ENCODE results near the gene MAD1L1.
"Not testable (repeated sequence)": the region's sequence is repeated elsewhere in the genome, so short reads cannot be mapped to it uniquely, and the experiment has no call there.

Gene MAD1L1

GRCh38 chr7:1977059-1977875 is 255.5 kb downstream of the MAD1L1 start:
- no peak for DNase-seq

- DNase-seq, result not testable (repeated sequence)
These were observed 256.2 kb downstream of the MAD1L1 start for GRCh38 chr7:1976521-1976920.

DNA sequence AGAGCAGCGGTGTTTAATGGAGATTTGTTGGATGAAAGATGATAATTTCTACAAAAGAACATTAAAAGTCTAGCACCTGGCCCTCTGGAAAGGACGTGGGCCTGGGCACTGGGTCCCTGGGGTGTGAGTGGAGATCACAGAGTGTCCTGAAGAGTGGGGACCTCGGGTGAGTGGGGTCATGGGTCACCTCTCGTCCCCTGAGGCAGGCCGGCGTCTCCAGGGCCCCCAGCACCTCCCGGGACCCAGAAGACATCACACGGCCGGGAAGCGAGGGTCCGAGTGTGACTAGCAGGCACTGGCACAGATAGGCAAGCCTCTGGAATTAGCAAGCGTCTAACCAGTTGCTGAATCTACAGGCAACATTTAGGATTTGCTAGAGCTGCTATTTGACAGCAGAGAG is 257.2 kb downstream of the MAD1L1 start:
- no peak for DNase-seq

- no peak for DNase-seq
These were observed 257.6 kb downstream of the MAD1L1 start for GRCh38 chr7:1975179-1975578.

DNA sequence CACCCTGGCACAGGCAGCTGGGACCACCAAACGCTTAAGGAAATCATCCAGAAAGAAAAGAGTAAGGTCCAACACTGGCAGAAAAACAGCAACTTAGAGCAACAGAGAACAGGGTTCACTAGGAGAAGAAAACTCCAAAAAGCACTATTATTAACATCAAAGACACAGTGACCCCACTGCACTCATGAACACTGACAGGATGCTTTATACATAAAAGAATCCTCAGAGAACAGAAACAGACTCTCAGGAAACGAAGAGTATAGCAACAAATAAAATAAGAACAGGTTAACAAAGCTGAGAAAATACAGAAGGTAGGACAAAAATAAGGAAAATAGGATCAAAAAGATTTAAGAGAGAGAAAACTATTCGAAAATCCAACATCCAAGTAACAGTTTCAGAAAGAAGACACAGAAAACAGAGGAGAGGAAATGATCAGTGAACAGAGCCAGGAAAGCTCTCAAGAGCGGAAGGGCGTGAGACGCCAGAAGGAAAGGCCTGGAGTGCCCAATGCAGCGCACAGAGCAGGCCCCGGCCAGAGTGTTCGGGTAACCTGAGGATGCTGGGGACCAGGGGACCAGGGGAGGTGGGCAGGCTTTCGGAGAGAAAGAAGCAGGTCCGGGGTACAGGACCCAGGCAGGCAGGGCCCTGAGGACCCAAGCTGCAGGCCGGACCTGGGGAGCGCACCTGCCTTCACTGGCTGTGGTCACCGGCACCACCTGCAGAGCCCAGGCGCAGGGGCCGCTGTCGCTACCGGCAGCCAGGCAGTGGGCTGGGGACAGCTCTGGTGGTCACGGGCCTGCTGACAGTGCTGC is 258.2 kb downstream of the MAD1L1 start:
- no peak for DNase-seq

DNA sequence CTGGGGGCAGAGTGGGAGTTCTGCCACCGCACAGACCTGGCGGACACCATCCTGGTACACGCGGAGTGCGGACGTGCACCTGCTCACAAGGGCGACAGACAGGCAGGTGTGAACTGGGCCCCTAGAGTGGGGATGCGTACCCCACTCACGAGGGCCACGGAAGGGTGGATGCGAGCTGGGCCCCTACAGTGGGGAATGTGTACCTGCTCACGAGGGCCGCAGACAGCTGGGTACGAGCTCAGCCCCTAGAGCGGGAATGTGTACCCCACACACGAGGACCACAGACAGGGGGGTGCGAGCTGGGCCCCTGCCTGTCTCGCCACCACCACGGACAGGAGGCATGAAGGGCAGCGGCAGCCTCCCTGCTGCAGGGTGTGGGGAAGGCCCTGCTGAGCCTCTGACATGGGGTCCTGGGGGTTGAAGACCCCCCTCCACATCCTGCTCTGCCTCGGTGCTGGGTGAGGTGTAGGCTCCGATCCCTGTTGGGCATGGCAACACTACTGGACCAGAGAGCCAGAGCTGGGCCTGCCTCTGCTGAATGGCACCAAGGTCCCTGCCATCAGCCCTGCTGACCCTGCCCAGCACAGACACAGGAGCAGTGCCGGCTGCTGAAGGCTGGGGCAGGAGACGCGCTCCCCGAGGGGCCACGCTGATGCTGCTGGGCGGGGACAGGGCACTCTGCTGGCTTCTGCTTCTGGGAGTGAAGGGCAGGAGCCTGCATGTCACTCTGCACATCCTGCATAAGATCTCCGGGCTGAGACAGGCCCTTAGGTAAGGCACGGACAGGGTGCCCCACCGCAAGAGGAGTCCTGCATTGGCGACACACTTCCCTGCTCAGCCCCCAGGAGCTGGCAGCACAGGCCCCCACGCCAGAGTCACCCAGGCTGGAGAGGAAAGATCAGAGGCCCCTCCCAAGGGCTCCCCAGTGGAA is 259.2 kb downstream of the MAD1L1 start:
- no peak for DNase-seq

DNA sequence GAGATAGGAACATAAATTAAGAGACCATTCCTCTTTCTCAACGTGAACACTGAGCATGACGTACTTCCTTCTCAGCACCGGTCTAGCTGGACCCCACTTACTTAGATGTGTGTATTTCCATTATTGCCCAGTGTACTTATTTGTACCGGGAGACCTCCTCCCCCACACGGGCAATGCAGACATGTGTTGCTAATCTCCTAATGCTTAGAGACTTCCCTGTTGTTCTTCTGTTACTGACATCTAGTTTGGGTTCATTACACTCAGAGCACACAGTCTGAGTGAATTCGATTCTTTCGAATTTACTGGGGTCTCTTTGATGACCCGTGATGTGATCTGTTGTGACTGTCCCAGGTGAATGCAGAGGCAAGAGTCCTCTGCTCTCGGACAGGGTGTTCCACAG is 260.0 kb downstream of the MAD1L1 start:
- no peak for DNase-seq

- no peak for DNase-seq
These were observed 260.6 kb downstream of the MAD1L1 start for GRCh38 chr7:1971946-1972654.

- DNase-seq, result no peak
These were observed 261.9 kb downstream of the MAD1L1 start for GRCh38 chr7:1970895-1971294.

GRCh38 chr7:1970285-1970660 is 262.5 kb downstream of the MAD1L1 start:
- DNase-seq, result not testable (repeated sequence)

DNA sequence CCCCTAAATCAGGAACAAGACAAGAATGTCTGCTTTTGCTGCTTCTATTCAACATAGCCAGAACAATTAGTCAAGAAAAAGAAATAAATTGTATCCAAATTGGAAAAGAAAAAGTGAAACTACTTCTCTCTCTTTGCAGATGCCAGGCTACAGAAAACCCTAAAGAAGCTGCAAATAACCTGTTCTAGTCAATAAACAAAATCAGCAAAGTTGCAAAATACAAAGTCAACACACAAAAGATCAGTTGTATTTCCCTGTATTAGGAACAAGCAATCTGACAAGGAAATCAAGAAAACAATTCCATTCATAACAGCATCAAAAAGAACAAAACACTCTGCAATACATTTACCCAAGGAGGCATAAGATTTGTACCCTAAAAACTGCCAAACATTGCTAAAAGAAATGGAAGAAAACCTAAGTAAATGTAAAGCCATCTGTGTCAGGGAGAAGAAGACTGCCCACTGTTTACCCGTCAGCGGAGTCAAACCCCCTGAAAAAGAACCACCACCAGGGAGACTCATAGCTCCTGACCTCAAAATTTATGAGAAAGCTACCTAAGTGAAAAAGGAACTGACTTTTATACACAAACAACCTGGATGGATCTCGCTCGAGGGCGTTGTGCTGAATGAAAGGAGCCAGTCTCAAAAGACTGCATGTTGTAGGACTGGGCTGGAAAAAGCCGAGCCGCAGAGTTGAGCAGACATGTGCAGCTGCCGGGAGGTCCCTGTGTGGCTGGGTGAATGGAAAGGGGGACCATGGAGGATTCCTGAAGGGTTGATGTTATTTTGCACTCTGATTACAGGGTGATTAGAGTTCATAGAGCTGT is 263.1 kb downstream of the MAD1L1 start:
- DNase-seq, result no peak

- DNase-seq, result no peak
These were observed 264.2 kb downstream of the MAD1L1 start for GRCh38 chr7:1968397-1969111.

GRCh38 chr7:1967512-1968396 is 265.0 kb downstream of the MAD1L1 start:
- DNase-seq, result no peak

DNA sequence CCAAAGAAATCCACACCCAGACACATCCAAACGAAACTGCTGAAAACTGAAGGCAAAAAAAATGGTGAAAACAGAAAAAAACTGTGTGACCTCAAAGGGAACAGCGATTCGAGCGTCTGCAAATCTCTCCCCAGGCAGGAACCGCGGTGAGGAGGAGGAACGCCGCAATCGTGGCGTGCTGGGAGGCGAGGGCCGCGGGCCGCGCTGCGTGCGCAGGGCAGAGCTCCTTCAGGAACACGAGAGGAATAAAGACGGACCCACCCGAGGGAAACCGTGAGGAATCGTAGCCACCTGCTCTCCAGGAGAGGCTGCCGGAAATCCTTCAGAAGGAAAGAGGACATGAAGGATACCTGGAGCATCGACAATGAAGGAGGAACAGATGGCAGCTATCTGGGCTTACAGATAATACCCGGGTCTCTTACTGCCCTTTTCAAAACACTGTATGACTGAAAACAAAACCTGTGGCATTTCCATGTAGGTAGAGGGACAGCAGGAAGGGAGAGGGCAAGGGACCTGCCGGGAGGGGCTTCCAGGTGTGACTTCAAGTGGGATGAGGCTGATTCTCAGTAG is 266.0 kb downstream of the MAD1L1 start:
- DNase-seq, result no peak

GRCh38 chr7:1965579-1966294 is 267.0 kb downstream of the MAD1L1 start:
- no peak for DNase-seq

- no peak for DNase-seq
These were observed 267.7 kb downstream of the MAD1L1 start for GRCh38 chr7:1964913-1965578.

DNA sequence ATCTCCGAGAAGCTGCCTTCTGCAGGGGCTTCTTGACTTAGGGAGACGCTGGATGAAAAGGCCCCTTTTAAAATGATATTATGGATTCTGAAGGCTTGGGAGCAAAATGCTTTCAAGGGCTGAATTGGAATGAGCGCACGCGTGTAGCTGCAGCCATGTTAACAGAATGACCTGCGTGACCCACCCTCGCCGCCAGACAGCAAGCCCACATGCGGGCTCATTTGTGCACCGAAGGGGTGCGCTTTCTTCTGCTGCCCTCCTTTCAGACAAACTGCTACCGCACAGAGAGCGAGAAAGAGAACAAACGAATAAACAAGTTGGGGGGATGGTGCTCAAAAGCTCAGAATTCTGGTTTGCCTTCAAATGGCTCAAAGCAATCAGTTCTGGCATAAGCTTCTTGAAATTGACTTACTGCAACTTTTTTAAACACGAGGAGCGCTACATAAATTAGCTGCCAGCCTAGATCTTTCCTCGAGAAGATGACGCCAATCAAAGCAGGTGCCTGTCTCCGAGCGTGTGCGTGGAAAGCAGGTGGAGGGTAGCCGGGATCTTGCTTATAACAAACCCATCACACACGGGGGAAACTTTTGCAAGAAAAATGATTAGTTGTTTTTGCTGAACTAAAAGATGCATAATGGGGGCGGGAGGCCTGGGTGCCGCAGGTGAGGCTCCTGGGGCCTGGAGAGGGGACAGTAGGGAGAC is 268.4 kb downstream of the MAD1L1 start:
- no peak for DNase-seq
